PC-9 (cell line): ENCODE data around the gene GATA2. TPM values are rescaled to one million over a fixed set of nuclear protein-coding genes. Genes with fewer than 3 reads are reported as not detected.

Source experiments
- BruUV-seq: library from RNA; stranded (reverse); fragments of 400-500 nt; replicated peaks from 2 replicates; lab custom pipeline; 2021; lab: Mats Ljungman, UMichigan
- CTCF ChIA-PET: fragments of 300-600 bp; sonication (Branson Sonifier 250); formaldehyde crosslinking; loops from one replicate; lab custom pipeline; 2022; ENCODE audit warnings: antibody characterized with exemption; lab: Charles Lee
- POLR2A ChIA-PET: fragments of 300-600 bp; sonication (Branson Sonifier 250); formaldehyde crosslinking; loops from one replicate; lab custom pipeline; 2022; ENCODE audit warnings: antibody characterized with exemption; ENCODE audit not compliant: unreplicated experiment; lab: Charles Lee
- DNase-seq, 2 experiments: peaks; one replicate each; pipeline versions ENCODE4 v3.0.0 to v3.0.0-alpha.2; 2015 to 2022; ENCODE audit warnings: mixed read lengths in 1 of 2
- H2AFZ ChIP-seq: fragments of 200-600 bp; sonication (generic); 2 replicates; pipeline ENCODE4 v1.8.1; 2017; ENCODE audit warnings: antibody characterized with exemption
- H3F3A ChIP-seq: fragments of 200-600 bp; sonication (generic); 2 replicates; pipeline ENCODE4 v1.8.1; 2017; ENCODE audit warnings: antibody characterized with exemption, mild to moderate bottlenecking, low read depth; ENCODE audit not compliant: insufficient read depth
- H3K27ac ChIP-seq: fragments of 200-600 bp; sonication (generic); 2 replicates; pipeline ENCODE4 v1.6.1; 2016; ENCODE audit warnings: mixed run types
- H3K27me3 ChIP-seq: fragments of 200-600 bp; sonication (generic); 2 replicates; pipeline ENCODE4 v1.6.1; 2016; ENCODE audit warnings: low read depth, mixed run types; ENCODE audit not compliant: insufficient read depth
- H3K36me3 ChIP-seq: fragments of 200-600 bp; sonication (generic); 2 replicates; pipeline ENCODE4 v1.6.1; 2016; ENCODE audit warnings: low read depth, mixed run types
- H3K4me1 ChIP-seq: fragments of 200-600 bp; sonication (generic); replicated peaks from 2 replicates; pipeline ENCODE4 v1.6.1; 2016; ENCODE audit warnings: mixed run types; ENCODE audit not compliant: insufficient read depth
- H3K4me2 ChIP-seq: fragments of 200-600 bp; sonication (generic); 2 replicates; pipeline ENCODE4 v1.6.1; 2017; ENCODE audit warnings: mixed run types
- H3K4me3 ChIP-seq: fragments of 200-600 bp; sonication (generic); 2 replicates; pipeline ENCODE4 v1.6.1; 2016; ENCODE audit warnings: mixed run types
- H3K79me2 ChIP-seq: fragments of 200-600 bp; sonication (generic); 2 replicates; pipeline ENCODE4 v1.6.1; 2017; ENCODE audit warnings: low read depth, mixed run types
- H3K9me2 ChIP-seq: fragments of 200-600 bp; sonication (generic); 2 replicates; pipeline ENCODE4 v1.8.1; 2017; ENCODE audit warnings: mild to moderate bottlenecking; ENCODE audit not compliant: insufficient read depth
- H3K9me3 ChIP-seq: fragments of 200-600 bp; sonication (generic); 2 replicates; pipeline ENCODE4 v1.8.1; 2016; ENCODE audit warnings: low read depth; ENCODE audit not compliant: insufficient read depth
- H4K20me1 ChIP-seq: fragments of 200-600 bp; sonication (generic); 2 replicates; pipeline ENCODE4 v1.8.1; 2017; ENCODE audit not compliant: insufficient read depth
- EZH2 ChIP-seq: fragments of 200-600 bp; sonication (generic); IDR thresholded peaks from 2 replicates; pipeline ENCODE4 v1.8.0; 2017; ENCODE audit warnings: antibody characterized with exemption, low read depth
- intact Hi-C: fragments of 100-400 bp; cut with micrococcal nuclease; formaldehyde crosslinking; loops from one replicate; pipeline ENCODE4 v1.10.0; 2022; ENCODE audit not compliant: unreplicated experiment
- total RNA-seq: library from RNA; stranded (reverse); gene quantifications from 2 replicates; pipeline ENCODE4 v1.2.3, GENCODE V29; 2021
- TF ChIP-seq, protein P1 (sequence below): fragments of 200-600 bp; sonication (generic); conservative IDR thresholded peaks from 2 replicates; pipeline ENCODE4 v1.6.1; 2017; ENCODE audit warnings: mixed run types, antibody characterized with exemption, mild to moderate bottlenecking, moderate library complexity

GATA2 gene
- total RNA-seq, 1 experiment from 2014 or later: 29.0 TPM

DNA sequence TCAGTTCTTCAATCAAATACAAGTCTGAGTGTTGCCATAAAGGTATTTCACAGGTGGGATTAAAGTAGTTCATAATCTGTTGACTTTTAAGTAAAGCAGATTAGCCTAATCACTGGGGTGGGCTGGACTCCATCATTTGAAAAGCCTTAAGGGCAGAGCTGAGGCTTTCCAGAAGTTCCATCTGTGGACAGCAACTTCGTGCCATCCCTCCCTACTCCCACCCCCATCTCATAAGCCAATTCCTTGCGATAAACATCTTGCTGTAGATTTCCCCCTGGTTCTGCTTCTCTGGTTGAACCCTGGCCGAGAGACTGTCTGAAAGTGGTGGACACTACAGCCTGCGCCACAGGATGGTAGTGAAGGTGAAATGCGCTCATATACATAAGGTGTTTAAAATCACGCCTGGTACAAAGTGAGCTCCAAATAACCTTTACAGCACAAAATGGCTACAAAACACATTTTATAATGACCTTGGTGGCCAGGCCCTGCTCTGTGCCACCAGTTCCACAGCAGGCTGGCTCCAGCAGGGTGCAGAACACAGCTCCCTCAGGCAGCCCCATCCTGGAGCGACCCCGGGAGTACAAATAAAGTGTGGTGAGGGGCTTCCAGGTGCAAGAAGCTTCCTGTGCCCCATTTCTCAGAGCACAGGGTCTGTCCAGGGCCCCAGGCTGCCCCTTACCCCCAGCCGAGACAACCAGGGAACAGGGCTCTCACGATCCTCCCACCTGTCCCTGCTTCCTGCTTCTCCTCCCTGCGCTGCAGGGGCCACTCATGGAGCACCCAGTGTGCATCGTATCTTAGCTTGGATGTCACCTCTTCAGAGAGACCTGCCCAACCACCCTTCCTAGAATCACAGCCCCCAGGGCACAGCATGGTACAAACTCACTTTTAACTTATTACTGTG is 25.8 kb upstream of the GATA2 start:
- intact Hi-C loops: no loop called here
- H3K4me3 ChIP-seq: no peak overlapping the region
- no peak overlapping the region for H3K4me2 ChIP-seq
- no peaks in the 10 kb centered on the region for H3K9me3 ChIP-seq
- no peak for TF ChIP-seq EZH2
- TF ChIP-seq, protein P1, sequence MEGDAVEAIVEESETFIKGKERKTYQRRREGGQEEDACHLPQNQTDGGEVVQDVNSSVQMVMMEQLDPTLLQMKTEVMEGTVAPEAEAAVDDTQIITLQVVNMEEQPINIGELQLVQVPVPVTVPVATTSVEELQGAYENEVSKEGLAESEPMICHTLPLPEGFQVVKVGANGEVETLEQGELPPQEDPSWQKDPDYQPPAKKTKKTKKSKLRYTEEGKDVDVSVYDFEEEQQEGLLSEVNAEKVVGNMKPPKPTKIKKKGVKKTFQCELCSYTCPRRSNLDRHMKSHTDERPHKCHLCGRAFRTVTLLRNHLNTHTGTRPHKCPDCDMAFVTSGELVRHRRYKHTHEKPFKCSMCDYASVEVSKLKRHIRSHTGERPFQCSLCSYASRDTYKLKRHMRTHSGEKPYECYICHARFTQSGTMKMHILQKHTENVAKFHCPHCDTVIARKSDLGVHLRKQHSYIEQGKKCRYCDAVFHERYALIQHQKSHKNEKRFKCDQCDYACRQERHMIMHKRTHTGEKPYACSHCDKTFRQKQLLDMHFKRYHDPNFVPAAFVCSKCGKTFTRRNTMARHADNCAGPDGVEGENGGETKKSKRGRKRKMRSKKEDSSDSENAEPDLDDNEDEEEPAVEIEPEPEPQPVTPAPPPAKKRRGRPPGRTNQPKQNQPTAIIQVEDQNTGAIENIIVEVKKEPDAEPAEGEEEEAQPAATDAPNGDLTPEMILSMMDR: no peak
- no peaks in the 10 kb centered on the region for H3K9me2 ChIP-seq
- no peak for DNase-seq
- ChIA-PET CTCF (no interaction called here), POLR2A (no interaction called here)
- H3F3A ChIP-seq: no peaks in the 10 kb centered on the region
- H3K27me3 ChIP-seq: peaks cover 39% of the 10 kb centered on the region
- BruUV-seq: no TSS peak
- no peaks in the 10 kb centered on the region for H3K79me2 ChIP-seq
- H2AFZ ChIP-seq: no peak overlapping the region
- H3K36me3 ChIP-seq: no peaks in the 10 kb centered on the region
- no peaks in the 10 kb centered on the region for H3K4me1 ChIP-seq
- no peaks in the 10 kb centered on the region for H4K20me1 ChIP-seq
- H3K27ac ChIP-seq: no peak overlapping the region

DNA sequence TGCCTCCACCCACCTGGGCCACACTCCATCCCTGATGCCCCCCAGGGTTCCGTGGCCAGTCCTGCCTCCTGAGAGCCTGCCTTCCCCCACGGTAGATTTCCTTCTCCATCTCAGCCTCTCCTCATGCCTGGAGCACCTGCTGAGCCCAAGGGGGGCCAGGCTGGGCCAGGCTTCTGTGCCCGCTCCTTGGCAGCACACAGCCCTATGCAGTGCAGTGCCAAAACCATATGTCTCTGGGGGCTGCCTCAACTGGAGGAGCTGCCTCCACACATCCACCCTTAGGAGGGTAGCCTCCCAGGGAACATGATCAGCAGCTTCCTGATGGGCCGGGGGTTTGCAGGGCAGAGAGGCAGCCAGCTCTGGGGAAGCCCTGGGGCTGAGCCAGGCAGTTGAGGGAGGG is 24.6 kb upstream of the GATA2 start:
- Histone ChIP-seq H3K27ac (no peak overlapping the region), H4K20me1 (no peaks in the 10 kb centered on the region), H3K4me3 (no peak overlapping the region), H3K9me3 (no peaks in the 10 kb centered on the region), H3K4me1 (no peaks in the 10 kb centered on the region), H3K4me2 (no peak overlapping the region), H3K36me3 (no peaks in the 10 kb centered on the region), H3K9me2 (no peaks in the 10 kb centered on the region), H3K27me3 (peaks cover 29% of the 10 kb centered on the region), H3K79me2 (no peaks in the 10 kb centered on the region), H2AFZ (no peak overlapping the region), H3F3A (no peaks in the 10 kb centered on the region)
- intact Hi-C loops: no loop called here
- TF ChIP-seq, protein P1: no peak
- TF ChIP-seq EZH2: no peak
- CTCF ChIA-PET: interaction anchor here (0.7 kb wide), 1 partner anchor 20 kb away, joined by 4 read pairs; no protein-coding TSS in a partner anchor
- POLR2A ChIA-PET: no interaction called here
- no TSS peak for BruUV-seq
- DNase-seq: no peak

- ChIA-PET CTCF (interaction anchor here (0.9 kb wide), 1 partner anchor 290 kb away, joined by 5 read pairs; no protein-coding TSS in a partner anchor), POLR2A (no interaction called here)
- TF ChIP-seq, protein P1: no peak
- no peak for TF ChIP-seq EZH2
- Histone ChIP-seq H2AFZ (no peak overlapping the region), H3F3A (no peaks in the 10 kb centered on the region), H3K79me2 (no peaks in the 10 kb centered on the region), H3K27ac (no peak overlapping the region), H3K9me2 (no peaks in the 10 kb centered on the region; the same call in 1 of the 2 replicates), H3K4me2 (no peak overlapping the region), H3K4me1 (no peaks in the 10 kb centered on the region), H4K20me1 (no peaks in the 10 kb centered on the region), H3K9me3 (no peaks in the 10 kb centered on the region), H3K4me3 (no peak overlapping the region), H3K36me3 (no peaks in the 10 kb centered on the region), H3K27me3 (peaks cover 14% of the 10 kb centered on the region; the same call in 1 of the 2 replicates)
- intact Hi-C loops: no loop called here
- BruUV-seq: no TSS peak
- DNase-seq: no peak
Observed at GRCh38 chr3:128515967-128516366, 23.0 kb upstream of the GATA2 start.
